HepG2 (cell line): Measurements from ENCODE around the gene KRTAP10-6. TPM values are rescaled to one million over a fixed set of nuclear protein-coding genes. Genes with fewer than 3 reads are reported as not detected.
A peak's percentile ranks its signal among the peaks of the same experiment; 100 is the strongest.

Experiments used
- ATAC-seq: fragments of 200-7000 bp; cut with Tn5 transposase; 3 replicates; pipeline ENCODE4 v1.9.1; 2020; ENCODE audit warnings: mild to moderate bottlenecking, moderate library complexity
- BruUV-seq: library from RNA; stranded (reverse); fragments of 400-500 nt; replicated peaks from 2 replicates; lab custom pipeline; 2021; lab: Mats Ljungman, UMichigan
- CTCF ChIA-PET: fragments of 300-600 bp; formaldehyde crosslinking; extraction: SDS; loops from one replicate; lab custom pipeline; 2021; ENCODE audit warnings: low total read pairs, inconsistent platforms, low intra/inter-chr PET ratio; lab: Yijun Ruan, JAX
- POLR2A ChIA-PET: fragments of 350-600 bp; sonication (Branson Sonifier 250); formaldehyde crosslinking; loops from one replicate; lab custom pipeline; 2020; ENCODE audit warnings: antibody characterized with exemption, inconsistent platforms; lab: Yijun Ruan, JAX
- DNase-seq: peaks from one replicate; pipeline ENCODE4 v3.0.0-alpha.2; 2015; ENCODE audit warnings: low spot score
- FAIRE-seq: peaks from 3 replicates; lab custom pipeline; 2011; peaks lifted over from hg19 to GRCh38; lab: Jason Lieb, UNC
- H2AFZ ChIP-seq: one replicate; pipeline ENCODE4 v1.6.1; 2011; ENCODE audit warnings: low read length, inconsistent platforms
- H3K27ac ChIP-seq: fragments of 300-600 bp; 3 replicates; pipeline ENCODE4 v1.8.0; 2011; ENCODE audit warnings: mixed run types, mild to moderate bottlenecking, mixed read lengths, low read length, inconsistent platforms; ENCODE audit not compliant: insufficient read depth; ENCODE audit errors: extremely low read length
- H3K27me3 ChIP-seq, 2 experiments: fragments of 200-600 bp in 1 of 2; 2 replicates in 1 of 2; 3 replicates in 1 of 2; pipeline versions ENCODE4 v1.6.0 to v1.8.0; 2011; ENCODE audit warnings: low read length in 2 of 2, mild to moderate bottlenecking in 2 of 2, moderate library complexity in 2 of 2, inconsistent platforms in 1 of 2; ENCODE audit not compliant: insufficient read depth in 2 of 2, control insufficient read depth in 1 of 2
- H3K36me3 ChIP-seq, 2 experiments: fragments of 200-600 bp in 1 of 2; replicated peaks in 1 of 2; 2 replicates in 1 of 2; 3 replicates in 1 of 2; pipeline versions ENCODE4 v1.5.1 to v1.8.0; 2011; ENCODE audit warnings: low read length in 2 of 2, inconsistent platforms in 1 of 2; ENCODE audit not compliant: insufficient read depth in 2 of 2, control insufficient read depth in 1 of 2
- H3K4me1 ChIP-seq: 2 replicates; pipeline ENCODE4 v1.5.1; 2012; ENCODE audit warnings: low read length, inconsistent platforms; ENCODE audit not compliant: insufficient read depth
- H3K4me2 ChIP-seq: 2 replicates; pipeline ENCODE4 v1.6.0; 2011; ENCODE audit warnings: low read depth, low read length, inconsistent platforms
- H3K4me3 ChIP-seq, 3 experiments: fragments of 200-600 bp in 1 of 3; sonication (generic), shearing (Covaris generic) in 1 of 3; replicated peaks in 1 of 3; 2 replicates each; pipeline ENCODE4 v1.5.1; 2011 to 2016; ENCODE audit warnings: low read length in 3 of 3, inconsistent platforms in 2 of 3, low read depth in 2 of 3, mild to moderate bottlenecking in 2 of 3, control low read depth in 1 of 3, mixed read lengths in 1 of 3; ENCODE audit not compliant: insufficient read depth in 1 of 3
- H3K79me2 ChIP-seq: one replicate; pipeline ENCODE4 v1.6.1; 2011; ENCODE audit warnings: low read length, inconsistent platforms; ENCODE audit not compliant: insufficient read depth
- H3K9ac ChIP-seq: 2 replicates; pipeline ENCODE4 v1.6.0; 2011; ENCODE audit warnings: mild to moderate bottlenecking, low read depth, low read length, inconsistent platforms; ENCODE audit not compliant: insufficient read depth
- H3K9me3 ChIP-seq: 2 replicates; pipeline ENCODE4 v1.5.1; 2012; ENCODE audit warnings: mild to moderate bottlenecking, low read length
- H4K20me1 ChIP-seq: 2 replicates; pipeline ENCODE4 v1.6.0; 2011; ENCODE audit warnings: inconsistent platforms, mild to moderate bottlenecking, low read length, moderate library complexity; ENCODE audit not compliant: insufficient read depth
- AHR ChIP-seq: IDR thresholded peaks from 2 replicates; pipeline ENCODE4 v1.6.1; 2018; ENCODE audit warnings: missing genetic modification reagents, missing compliant biosample characterization
- KAT8 ChIP-seq: IDR thresholded peaks from 2 replicates; pipeline ENCODE4 v1.6.1; 2016; ENCODE audit warnings: missing genetic modification reagents, missing compliant biosample characterization
- KLF9 ChIP-seq: IDR thresholded peaks from 2 replicates; pipeline ENCODE4 v1.6.1; 2016; ENCODE audit warnings: low read depth
- PLRG1 ChIP-seq: fragments of 450-650 bp; conservative IDR thresholded peaks from 2 replicates; pipeline ENCODE4 v1.6.1; 2016
- ZNF496 ChIP-seq: sonication (generic); formaldehyde crosslinking; IDR thresholded peaks from 2 replicates; pipeline ENCODE4 v1.8.1; 2023; ENCODE audit warnings: mild to moderate bottlenecking, moderate library complexity, missing genetic modification reagents; ENCODE audit not compliant: insufficient replicate concordance
- ZNF605 ChIP-seq: sonication (generic); formaldehyde crosslinking; IDR thresholded peaks from 2 replicates; pipeline ENCODE4 v1.8.0; 2022; ENCODE audit warnings: mild to moderate bottlenecking, missing genetic modification reagents
- ZNF777 ChIP-seq: sonication (generic); formaldehyde crosslinking; IDR thresholded peaks from 2 replicates; pipeline ENCODE4 v1.4.0; 2020; ENCODE audit warnings: missing genetic modification reagents
- ZSCAN20 ChIP-seq: sonication (generic); formaldehyde crosslinking; IDR thresholded peaks from 2 replicates; pipeline ENCODE4 v1.4.0; 2020; ENCODE audit warnings: missing genetic modification reagents, mild to moderate bottlenecking, borderline replicate concordance
- WGBS: methylation state at CpG from one replicate; pipeline ENCODE4 v1.1.6; 2017; ENCODE audit warnings: low lambda C conversion rate; 5-methylcytosine and 5-hydroxymethylcytosine counted together
- in situ Hi-C: cut with HindIII; loops from 2 replicates; pipeline ENCODE4 v1.10.0; 2017; ENCODE audit warnings: low pct_unique_long_range_greater_than_20kb; ENCODE audit not compliant: extremely low pct_ligation_motif_present
- intact Hi-C: fragments of 100-400 bp; cut with micrococcal nuclease; formaldehyde crosslinking; loops from one replicate; pipeline ENCODE4 v1.10.0; 2022; ENCODE audit not compliant: unreplicated experiment
- polyA plus RNA-seq, 8 experiments: library from polyadenylated mRNA; depleted of rRNA in 3 of 8; stranded (reverse) in 7 of 8; unstranded in 1 of 8; fragments of >200 nt; fragmentation: Illumina TruSeq in 4 of 8; extraction: Trizol in 4 of 8; gene quantifications; 2 replicates each; pipeline versions ENCODE4 v1.2.1 to v1.2.3, GENCODE V29; 2011 to 2016; ENCODE audit warnings: low read depth in 4 of 8, missing spikeins in 1 of 8, mixed read lengths in 1 of 8; ENCODE audit not compliant: insufficient read depth in 1 of 8
- total RNA-seq, 5 experiments: library from RNA; depleted of rRNA; stranded (reverse); fragments of >200 nt; fragmentation: Illumina TruSeq; extraction: Trizol; gene quantifications; 2 replicates each; pipeline ENCODE4 v1.2.3, GENCODE V29; 2016; ENCODE audit warnings: low read depth in 1 of 5
- TF ChIP-seq, protein P1 (sequence below): sonication (generic); formaldehyde crosslinking; IDR thresholded peaks from 2 replicates; pipeline ENCODE4 v1.5.0; 2020; ENCODE audit warnings: mild to moderate bottlenecking, missing genetic modification reagents, moderate library complexity
- TF ChIP-seq, protein P2 (sequence below): sonication (generic); formaldehyde crosslinking; IDR thresholded peaks from 2 replicates; pipeline ENCODE4 v1.5.0; 2020; ENCODE audit warnings: missing genetic modification reagents

Gene KRTAP10-6
- total and polyA plus RNA-seq, 2 of the 13 experiments (the other 11 are each of a cell fraction or from before 2014, with no cell fraction given), result not detected

DNA sequence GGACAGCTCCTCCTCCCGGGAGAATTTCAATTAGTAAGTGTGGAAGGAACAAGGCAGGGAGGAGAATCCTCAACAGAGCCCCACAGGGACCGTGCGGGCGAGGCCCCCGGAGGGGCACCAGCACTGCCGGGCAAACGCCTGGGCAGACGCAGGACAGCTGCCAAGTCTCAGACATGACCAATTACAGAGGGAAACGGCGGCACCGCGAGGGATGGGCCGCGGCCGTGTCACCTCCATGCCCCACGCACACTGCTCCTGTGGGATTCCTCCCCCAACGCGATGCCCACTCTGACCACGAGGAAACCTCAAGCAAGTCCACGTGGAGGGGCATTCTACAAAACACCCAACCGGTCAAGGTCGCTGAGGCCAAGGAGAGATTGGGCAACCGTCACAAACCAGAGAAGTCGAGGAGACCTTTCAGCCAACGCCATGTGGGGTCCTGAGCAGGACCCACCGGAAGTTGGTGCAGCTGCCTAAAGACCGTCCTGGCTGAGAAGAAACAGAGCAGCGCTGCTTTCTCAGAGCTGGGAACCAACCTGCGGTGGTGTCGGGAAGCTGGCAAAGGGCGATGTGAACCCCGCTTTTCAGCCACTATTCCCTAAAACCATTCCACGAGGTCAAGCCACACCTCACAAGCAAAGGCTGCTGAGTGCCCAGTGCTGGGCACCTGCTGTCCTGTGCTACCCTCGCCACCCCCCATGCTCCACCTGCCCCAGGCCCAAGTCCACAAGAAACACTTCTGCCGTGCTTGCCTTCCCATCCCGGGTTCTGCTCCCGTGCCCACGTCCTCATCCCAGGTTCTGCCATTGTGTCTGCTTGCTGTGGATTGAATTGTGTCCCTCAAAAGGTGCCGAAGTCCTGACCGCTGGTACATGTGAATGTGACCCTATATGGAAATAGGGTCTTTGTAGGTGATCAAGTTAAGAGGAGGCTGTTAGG, 20.2 kb downstream of the KRTAP10-6 start:
- no peaks in the 10 kb centered on the region for H4K20me1 ChIP-seq
- FAIRE-seq, result no peak
- DNase-seq, result no peak
- ChIA-PET CTCF (no interaction called here), POLR2A (no interaction called here)
- no peaks in the 10 kb centered on the region for H3K36me3 ChIP-seq
- TF ChIP-seq ZNF777 (CRISPR knock-in tag) (no peak), ZNF496 (CRISPR knock-in tag) (no peak), AHR (CRISPR knock-in tag) (no peak), KAT8 (CRISPR knock-in tag) (no peak)
- TF ChIP-seq, protein P1, sequence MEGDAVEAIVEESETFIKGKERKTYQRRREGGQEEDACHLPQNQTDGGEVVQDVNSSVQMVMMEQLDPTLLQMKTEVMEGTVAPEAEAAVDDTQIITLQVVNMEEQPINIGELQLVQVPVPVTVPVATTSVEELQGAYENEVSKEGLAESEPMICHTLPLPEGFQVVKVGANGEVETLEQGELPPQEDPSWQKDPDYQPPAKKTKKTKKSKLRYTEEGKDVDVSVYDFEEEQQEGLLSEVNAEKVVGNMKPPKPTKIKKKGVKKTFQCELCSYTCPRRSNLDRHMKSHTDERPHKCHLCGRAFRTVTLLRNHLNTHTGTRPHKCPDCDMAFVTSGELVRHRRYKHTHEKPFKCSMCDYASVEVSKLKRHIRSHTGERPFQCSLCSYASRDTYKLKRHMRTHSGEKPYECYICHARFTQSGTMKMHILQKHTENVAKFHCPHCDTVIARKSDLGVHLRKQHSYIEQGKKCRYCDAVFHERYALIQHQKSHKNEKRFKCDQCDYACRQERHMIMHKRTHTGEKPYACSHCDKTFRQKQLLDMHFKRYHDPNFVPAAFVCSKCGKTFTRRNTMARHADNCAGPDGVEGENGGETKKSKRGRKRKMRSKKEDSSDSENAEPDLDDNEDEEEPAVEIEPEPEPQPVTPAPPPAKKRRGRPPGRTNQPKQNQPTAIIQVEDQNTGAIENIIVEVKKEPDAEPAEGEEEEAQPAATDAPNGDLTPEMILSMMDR (CRISPR knock-in tag), result no peak
- intact Hi-C loops (no loop called here), in situ Hi-C loops (no loop called here)
- ATAC-seq, result no peak
- WGBS, result 83% methylated on average over 29 of the region's 40 CpGs
- no TSS peak for BruUV-seq
- H2AFZ ChIP-seq, result no peak overlapping the region
- peaks cover 32% of the 10 kb centered on the region for H3K4me1 ChIP-seq
- no peak overlapping the region for H3K4me2 ChIP-seq
- H3K27ac ChIP-seq, result no peak overlapping the region
- H3K79me2 ChIP-seq, result no peaks in the 10 kb centered on the region
- H3K4me3 ChIP-seq, result no peak overlapping the region
- peaks cover 14% of the 10 kb centered on the region for H3K9me3 ChIP-seq
- no peak overlapping the region for H3K9ac ChIP-seq
- H3K27me3 ChIP-seq, result no peaks in the 10 kb centered on the region; a peak in 1 of 5 replicates

DNA sequence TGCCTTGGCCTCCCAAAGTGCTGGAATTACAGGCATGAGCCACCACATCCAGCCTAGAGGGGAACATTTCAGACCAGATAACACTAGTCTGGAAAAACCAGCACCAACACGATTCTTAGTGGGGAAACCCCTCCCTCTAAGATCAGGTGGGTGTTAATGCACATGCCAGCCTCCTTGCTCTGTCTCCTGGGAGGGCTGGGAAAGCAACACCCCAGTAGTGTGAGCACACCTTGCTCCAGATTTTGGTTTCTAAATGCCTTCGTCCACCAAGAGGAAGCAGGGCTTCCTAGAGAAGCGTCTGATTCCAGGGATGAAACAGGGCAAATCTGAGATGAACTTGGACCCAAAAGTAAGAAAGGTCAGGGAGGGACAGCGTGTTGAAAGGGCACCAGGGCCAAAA, 21.0 kb downstream of the KRTAP10-6 start:
- FAIRE-seq (no peak), DNase-seq (no peak), ATAC-seq (no peak)
- H3K27ac ChIP-seq, result no peak overlapping the region
- no peak for TF ChIP-seq KLF9 (CRISPR knock-in tag)
- peak; percentile 100 for TF ChIP-seq ZNF605 (CRISPR knock-in tag)
- TF ChIP-seq ZSCAN20 (CRISPR knock-in tag), result no peak
- no peak for TF ChIP-seq PLRG1
- TF ChIP-seq, protein P2, sequence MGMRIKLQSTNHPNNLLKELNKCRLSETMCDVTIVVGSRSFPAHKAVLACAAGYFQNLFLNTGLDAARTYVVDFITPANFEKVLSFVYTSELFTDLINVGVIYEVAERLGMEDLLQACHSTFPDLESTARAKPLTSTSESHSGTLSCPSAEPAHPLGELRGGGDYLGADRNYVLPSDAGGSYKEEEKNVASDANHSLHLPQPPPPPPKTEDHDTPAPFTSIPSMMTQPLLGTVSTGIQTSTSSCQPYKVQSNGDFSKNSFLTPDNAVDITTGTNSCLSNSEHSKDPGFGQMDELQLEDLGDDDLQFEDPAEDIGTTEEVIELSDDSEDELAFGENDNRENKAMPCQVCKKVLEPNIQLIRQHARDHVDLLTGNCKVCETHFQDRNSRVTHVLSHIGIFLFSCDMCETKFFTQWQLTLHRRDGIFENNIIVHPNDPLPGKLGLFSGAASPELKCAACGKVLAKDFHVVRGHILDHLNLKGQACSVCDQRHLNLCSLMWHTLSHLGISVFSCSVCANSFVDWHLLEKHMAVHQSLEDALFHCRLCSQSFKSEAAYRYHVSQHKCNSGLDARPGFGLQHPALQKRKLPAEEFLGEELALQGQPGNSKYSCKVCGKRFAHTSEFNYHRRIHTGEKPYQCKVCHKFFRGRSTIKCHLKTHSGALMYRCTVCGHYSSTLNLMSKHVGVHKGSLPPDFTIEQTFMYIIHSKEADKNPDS, result no peak
- ChIA-PET POLR2A (no interaction called here), CTCF (no interaction called here)
- no peak overlapping the region for H3K9ac ChIP-seq
- no peaks in the 10 kb centered on the region; a peak in 1 of 5 replicates for H3K27me3 ChIP-seq
- H3K9me3 ChIP-seq, result peaks cover 9% of the 10 kb centered on the region
- intact Hi-C loops (no loop called here), in situ Hi-C loops (no loop called here)
- BruUV-seq, result no TSS peak
- H3K79me2 ChIP-seq, result no peaks in the 10 kb centered on the region
- H3K4me1 ChIP-seq, result peaks cover 32% of the 10 kb centered on the region
- no peak overlapping the region for H2AFZ ChIP-seq
- no peak overlapping the region for H3K4me2 ChIP-seq
- H4K20me1 ChIP-seq, result no peaks in the 10 kb centered on the region
- no peak overlapping the region for H3K4me3 ChIP-seq
- no peaks in the 10 kb centered on the region for H3K36me3 ChIP-seq
- WGBS, result 39% methylated on average over 3 of the region's 4 CpGs
